ENCODE measurements around the gene DBN1.
A peak's percentile ranks its signal among the peaks of the same experiment; 100 is the strongest.

The DBN1 gene

DNA sequence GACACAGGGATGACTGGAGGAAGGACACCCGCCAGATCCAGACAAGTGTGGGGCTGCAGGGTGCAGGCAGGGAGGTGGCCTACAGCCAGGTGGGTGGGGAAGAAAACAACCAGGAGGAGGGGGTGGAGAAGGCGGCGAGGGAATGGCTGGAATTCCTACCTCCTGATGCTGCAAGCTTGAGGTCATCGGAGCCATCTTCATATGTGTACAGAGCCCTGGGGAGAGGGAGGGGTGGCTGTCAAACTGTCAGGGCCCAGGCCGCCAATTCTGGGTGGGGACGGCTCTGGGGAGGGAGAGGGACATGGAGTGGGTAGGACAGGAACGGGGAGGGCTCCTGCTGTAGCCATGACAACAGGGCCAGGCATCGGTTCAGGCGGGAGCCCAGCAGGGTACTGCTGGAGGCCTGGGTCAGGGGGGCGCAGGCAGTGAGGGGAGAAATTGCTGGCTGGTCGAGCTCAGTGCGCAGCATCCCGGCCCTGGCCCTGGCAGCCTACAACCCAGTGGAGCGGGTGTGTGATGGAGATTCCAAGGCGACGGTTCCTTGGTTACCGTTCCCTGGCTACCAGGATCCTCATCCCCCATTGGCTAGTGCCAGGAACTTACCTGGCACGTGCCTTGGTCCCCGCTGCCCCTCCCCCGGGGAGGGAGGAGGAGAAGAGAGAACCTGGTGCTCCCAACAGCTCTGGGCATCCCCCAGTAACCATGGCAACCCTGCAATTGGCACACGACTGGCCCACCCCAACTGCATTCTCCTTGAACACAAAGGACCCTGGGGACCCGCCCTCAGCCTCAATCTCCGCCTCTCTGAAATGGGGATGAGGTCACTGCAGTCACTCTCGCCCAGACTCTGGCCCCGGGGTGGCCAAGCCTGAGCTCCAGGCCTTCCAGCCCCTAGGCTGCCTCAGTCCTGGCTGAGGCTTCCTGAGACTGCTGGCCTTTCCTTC, 4.5 kb downstream of the DBN1 start:
- Histone ChIP-seq H4K8ac (ENCODE audit: low read depth, low read length) (no peak overlapping the region), H3K27me3 (ENCODE audit: control insufficient read depth in 3 of 3, insufficient read depth in 3 of 3, low read depth in 1 of 3, low read length in 3 of 3) (no peaks in the 10 kb centered on the region), H3K18ac (ENCODE audit: low read length) (peak overlapping the region; percentile 46), H3K27ac (replicated peaks; ENCODE audit: low read length) (peak overlapping the region; percentile 33), H3K4ac (ENCODE audit: low read length) (no peak overlapping the region), H3K14ac (ENCODE audit: low read length) (peak overlapping the region; percentile 75), H3K9me3 (replicated peaks in 1 of 2; ENCODE audit: control insufficient read depth in 2 of 2, insufficient read depth in 1 of 2, low read depth in 1 of 2, low read length in 2 of 2) (peaks cover 12 to 13% of the 10 kb centered on the region in 2 donors), H3K4me2 (ENCODE audit: insufficient read depth, low read length, poor library complexity, severe bottlenecking) (no peak overlapping the region), H2BK5ac (ENCODE audit: low read length) (peak overlapping the region; percentile 40), H2AK5ac (ENCODE audit: low read depth, low read length) (peak overlapping the region; percentile 33), H3K36me3 (replicated peaks in 1 of 2; ENCODE audit: control insufficient read depth in 2 of 2, insufficient read depth in 2 of 2, low read length in 2 of 2) (peaks cover 54 to 77% of the 10 kb centered on the region in 2 donors), H2BK12ac (ENCODE audit: low read length) (no peak overlapping the region), H3K4me3 (ENCODE audit: low read length in 2 of 2) (no peak overlapping the region), H3K23ac (ENCODE audit: low read depth, low read length, poor library complexity) (no peak overlapping the region), H3K9ac (ENCODE audit: low read depth, low read length, poor library complexity) (peak overlapping the region; percentile 61), H2BK15ac (ENCODE audit: low read length) (no peak overlapping the region), H2BK120ac (ENCODE audit: low read depth, low read length) (no peak overlapping the region), H4K91ac (ENCODE audit: low read depth, low read length, poor library complexity) (no peak overlapping the region), H2AFZ (ENCODE audit: low read length) (no peak overlapping the region), H3K4me1 (ENCODE audit: control insufficient read depth in 2 of 2, insufficient read depth in 1 of 2, low read depth in 1 of 2, low read length in 2 of 2) (peaks cover 34 to 38% of the 10 kb centered on the region in 2 donors), H3K79me1 (ENCODE audit: low read depth, low read length) (peaks cover 33% of the 10 kb centered on the region)
- WGBS, 2 donors (ENCODE audit: extremely low coverage in 2 of 2, insufficient read length in 2 of 2, insufficient replicate concordance in 1 of 2), result no CpG with 5 or more reads among the region's 25 CpGs
- DNase-seq (ENCODE audit: low spot score), result no peak

DNA sequence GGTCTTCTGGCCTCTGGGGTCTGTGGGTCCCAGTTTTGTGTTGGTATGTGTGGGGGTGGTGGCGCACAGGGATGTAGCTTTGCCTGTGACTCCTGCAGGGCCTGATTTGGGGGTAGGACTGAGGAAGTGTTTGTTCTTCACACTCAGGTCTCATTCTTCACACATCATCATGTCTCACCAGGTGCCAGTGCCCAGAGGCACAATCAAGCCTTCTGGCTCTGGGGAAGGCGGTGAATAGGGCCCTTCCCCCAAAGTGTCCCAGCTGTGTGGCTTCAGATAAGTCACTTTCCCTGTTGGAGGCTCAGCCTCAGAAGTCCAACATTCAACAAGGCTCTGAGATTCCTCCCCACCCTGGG, 5.1 kb downstream of the DBN1 start:
- Histone ChIP-seq H3K4ac (ENCODE audit: low read length) (no peak overlapping the region), H3K9ac (ENCODE audit: low read depth, low read length, poor library complexity) (no peak overlapping the region), H3K23ac (ENCODE audit: low read depth, low read length, poor library complexity) (no peak overlapping the region), H3K27ac (replicated peaks; ENCODE audit: low read length) (no peak overlapping the region), H4K8ac (ENCODE audit: low read depth, low read length) (no peak overlapping the region), H3K9me3 (replicated peaks in 1 of 2; ENCODE audit: control insufficient read depth in 2 of 2, insufficient read depth in 1 of 2, low read depth in 1 of 2, low read length in 2 of 2) (peaks cover 12 to 13% of the 10 kb centered on the region in 2 donors), H4K91ac (ENCODE audit: low read depth, low read length, poor library complexity) (no peak overlapping the region), H3K4me3 (ENCODE audit: low read length in 2 of 2) (no peak overlapping the region), H3K14ac (ENCODE audit: low read length) (no peak overlapping the region), H3K18ac (ENCODE audit: low read length) (no peak overlapping the region), H2BK120ac (ENCODE audit: low read depth, low read length) (no peak overlapping the region), H3K79me1 (ENCODE audit: low read depth, low read length) (peaks cover 33% of the 10 kb centered on the region), H3K4me2 (ENCODE audit: insufficient read depth, low read length, poor library complexity, severe bottlenecking) (no peak overlapping the region), H2AK5ac (ENCODE audit: low read depth, low read length) (no peak overlapping the region), H2AFZ (ENCODE audit: low read length) (no peak overlapping the region), H2BK15ac (ENCODE audit: low read length) (no peak overlapping the region), H3K27me3 (ENCODE audit: control insufficient read depth in 3 of 3, insufficient read depth in 3 of 3, low read depth in 1 of 3, low read length in 3 of 3) (no peaks in the 10 kb centered on the region), H3K36me3 (replicated peaks in 1 of 2; ENCODE audit: control insufficient read depth in 2 of 2, insufficient read depth in 2 of 2, low read length in 2 of 2) (peaks cover 58 to 83% of the 10 kb centered on the region in 2 donors), H3K4me1 (ENCODE audit: control insufficient read depth in 2 of 2, insufficient read depth in 1 of 2, low read depth in 1 of 2, low read length in 2 of 2) (peaks cover 33 to 37% of the 10 kb centered on the region in 2 donors), H2BK5ac (ENCODE audit: low read length) (peak overlapping the region; percentile 21), H2BK12ac (ENCODE audit: low read length) (no peak overlapping the region)
- no CpG with 5 or more reads among the region's 2 CpGs for WGBS, 2 donors (ENCODE audit: extremely low coverage in 2 of 2, insufficient read length in 2 of 2, insufficient replicate concordance in 1 of 2)
- no peak for DNase-seq (ENCODE audit: low spot score)

DNA sequence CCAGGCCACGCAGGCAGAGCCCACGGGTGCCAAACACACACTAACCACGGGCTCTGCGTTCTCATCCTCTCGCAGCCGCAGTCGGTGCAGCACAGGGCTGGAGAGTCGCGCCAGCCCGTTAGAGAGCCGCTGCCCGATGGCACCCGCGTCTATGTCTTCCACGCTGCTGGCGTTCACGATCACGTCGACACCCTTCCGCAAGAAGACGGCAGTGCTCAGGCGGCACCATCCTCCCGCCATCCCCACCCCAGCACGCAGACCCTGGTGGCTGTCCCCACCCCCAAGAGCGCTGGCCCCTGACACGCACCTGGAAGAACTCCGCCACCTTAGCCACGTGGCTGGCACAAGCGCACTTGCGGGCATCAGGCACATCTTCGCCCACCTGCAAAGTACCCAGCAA, 6.0 kb downstream of the DBN1 start:
- no peak overlapping the region for H3K4me2 ChIP-seq (ENCODE audit: insufficient read depth, low read length, poor library complexity, severe bottlenecking)
- peaks cover 31% of the 10 kb centered on the region for H3K79me1 ChIP-seq (ENCODE audit: low read depth, low read length)
- peaks cover 33 to 35% of the 10 kb centered on the region in 2 donors for H3K4me1 ChIP-seq (ENCODE audit: control insufficient read depth in 2 of 2, insufficient read depth in 1 of 2, low read depth in 1 of 2, low read length in 2 of 2)
- H2BK120ac ChIP-seq (ENCODE audit: low read depth, low read length), result no peak overlapping the region
- H4K8ac ChIP-seq (ENCODE audit: low read depth, low read length), result no peak overlapping the region
- no peak overlapping the region for H3K4ac ChIP-seq (ENCODE audit: low read length)
- no peak overlapping the region for H2AFZ ChIP-seq (ENCODE audit: low read length)
- H3K23ac ChIP-seq (ENCODE audit: low read depth, low read length, poor library complexity), result no peak overlapping the region
- no peak overlapping the region for H3K27ac ChIP-seq (replicated peaks; ENCODE audit: low read length)
- no peak overlapping the region for H3K14ac ChIP-seq (ENCODE audit: low read length)
- H3K9ac ChIP-seq (ENCODE audit: low read depth, low read length, poor library complexity), result no peak overlapping the region
- WGBS, 2 donors (ENCODE audit: extremely low coverage in 2 of 2, insufficient read length in 2 of 2, insufficient replicate concordance in 1 of 2), result no CpG with 5 or more reads among the region's 31 CpGs
- peaks cover 12 to 13% of the 10 kb centered on the region in 2 donors for H3K9me3 ChIP-seq (replicated peaks in 1 of 2; ENCODE audit: control insufficient read depth in 2 of 2, insufficient read depth in 1 of 2, low read depth in 1 of 2, low read length in 2 of 2)
- H3K4me3 ChIP-seq (ENCODE audit: low read length in 2 of 2), result no peak overlapping the region
- no peaks in the 10 kb centered on the region for H3K27me3 ChIP-seq (ENCODE audit: control insufficient read depth in 3 of 3, insufficient read depth in 3 of 3, low read depth in 1 of 3, low read length in 3 of 3)
- DNase-seq (ENCODE audit: low spot score), result no peak
- peaks cover 64 to 90% of the 10 kb centered on the region in 2 donors for H3K36me3 ChIP-seq (replicated peaks in 1 of 2; ENCODE audit: control insufficient read depth in 2 of 2, insufficient read depth in 2 of 2, low read length in 2 of 2)
- no peak overlapping the region for H2AK5ac ChIP-seq (ENCODE audit: low read depth, low read length)
- no peak overlapping the region for H2BK12ac ChIP-seq (ENCODE audit: low read length)
- H4K91ac ChIP-seq (ENCODE audit: low read depth, low read length, poor library complexity), result no peak overlapping the region
- no peak overlapping the region for H2BK5ac ChIP-seq (ENCODE audit: low read length)
- no peak overlapping the region for H2BK15ac ChIP-seq (ENCODE audit: low read length)
- H3K18ac ChIP-seq (ENCODE audit: low read length), result peak overlapping the region; percentile 25

GRCh38 chr5:177466861-177467260, 6.6 kb downstream of the DBN1 start:
- Histone ChIP-seq H2AFZ (ENCODE audit: low read length) (no peak overlapping the region), H3K9ac (ENCODE audit: low read depth, low read length, poor library complexity) (no peak overlapping the region), H3K23ac (ENCODE audit: low read depth, low read length, poor library complexity) (peak overlapping the region; percentile 46), H3K4me2 (ENCODE audit: insufficient read depth, low read length, poor library complexity, severe bottlenecking) (no peak overlapping the region), H4K8ac (ENCODE audit: low read depth, low read length) (no peak overlapping the region), H2BK15ac (ENCODE audit: low read length) (no peak overlapping the region), H3K4ac (ENCODE audit: low read length) (no peak overlapping the region), H3K27me3 (ENCODE audit: control insufficient read depth in 3 of 3, insufficient read depth in 3 of 3, low read depth in 1 of 3, low read length in 3 of 3) (no peaks in the 10 kb centered on the region), H4K91ac (ENCODE audit: low read depth, low read length, poor library complexity) (no peak overlapping the region), H3K4me3 (ENCODE audit: low read length in 2 of 2) (no peak overlapping the region), H3K36me3 (replicated peaks in 1 of 2; ENCODE audit: control insufficient read depth in 2 of 2, insufficient read depth in 2 of 2, low read length in 2 of 2) (peaks cover 68 to 90% of the 10 kb centered on the region in 2 donors), H3K9me3 (replicated peaks in 1 of 2; ENCODE audit: control insufficient read depth in 2 of 2, insufficient read depth in 1 of 2, low read depth in 1 of 2, low read length in 2 of 2) (peaks cover 12 to 13% of the 10 kb centered on the region in 2 donors), H3K18ac (ENCODE audit: low read length) (no peak overlapping the region), H2BK5ac (ENCODE audit: low read length) (no peak overlapping the region), H3K79me1 (ENCODE audit: low read depth, low read length) (peaks cover 34% of the 10 kb centered on the region), H2BK120ac (ENCODE audit: low read depth, low read length) (no peak overlapping the region), H2AK5ac (ENCODE audit: low read depth, low read length) (no peak overlapping the region), H2BK12ac (ENCODE audit: low read length) (peak overlapping the region; percentile 27), H3K4me1 (ENCODE audit: control insufficient read depth in 2 of 2, insufficient read depth in 1 of 2, low read depth in 1 of 2, low read length in 2 of 2) (peaks cover 30 to 31% of the 10 kb centered on the region in 2 donors), H3K14ac (ENCODE audit: low read length) (no peak overlapping the region), H3K27ac (replicated peaks; ENCODE audit: low read length) (no peak overlapping the region)
- DNase-seq (ENCODE audit: low spot score), result no peak
- WGBS, 2 donors (ENCODE audit: extremely low coverage in 2 of 2, insufficient read length in 2 of 2, insufficient replicate concordance in 1 of 2), result no CpG with 5 or more reads among the region's 25 CpGs
